ENCODE data around the gene FGD4. TPM values are rescaled to one million over a fixed set of nuclear protein-coding genes. Genes with fewer than 3 reads are reported as not detected.

The FGD4 gene
- total and polyA plus RNA-seq, 7 donors: 7.8 to 19.1 (median 11.3) TPM

- Histone ChIP-seq H3K27me3 (no peaks in the 10 kb centered on the region), H3K36me3 (no peaks in the 10 kb centered on the region), H3K4me1 (peaks cover 0 to 12% (median 7%) of the 10 kb centered on the region in 4 donors), H3K9me3 (no peaks in the 10 kb centered on the region), H3K4me3 (no peak overlapping the region), H3K27ac (peak overlapping the region; percentile 6 to 44 (median 20))
- no peak for TF ChIP-seq POLR2AphosphoS5 (IDR thresholded peaks at IDR 0.05)
- no peak for TF ChIP-seq EP300 (IDR thresholded peaks at IDR 0.05)
- no peak for TF ChIP-seq POLR2A (IDR thresholded peaks at IDR 0.05)
- no peak for TF ChIP-seq CTCF (IDR thresholded peaks at IDR 0.05)
- 49 to 69% methylated on average over 3 of the region's 3 CpGs for WGBS, 2 donors
- DNase-seq: no peak
- intact Hi-C loops (cut with DNase I): no loop called here
Observed at GRCh38 chr12:32541754-32542374, 142.5 kb downstream of the FGD4 start.

- no peak for TF ChIP-seq POLR2AphosphoS5 (IDR thresholded peaks at IDR 0.05)
- TF ChIP-seq POLR2A (IDR thresholded peaks at IDR 0.05): no peak
- TF ChIP-seq CTCF (IDR thresholded peaks at IDR 0.05): no peak
- TF ChIP-seq EP300 (IDR thresholded peaks at IDR 0.05): no peak
- H3K27me3 ChIP-seq: no peaks in the 10 kb centered on the region
- peak overlapping the region; percentile 6 to 44 (median 20) for H3K27ac ChIP-seq
- no peak overlapping the region for H3K4me3 ChIP-seq
- WGBS, 2 donors: 74 to 79% methylated on average over 6 of the region's 6 CpGs
- intact Hi-C loops (cut with DNase I): no loop called here
- H3K9me3 ChIP-seq: no peaks in the 10 kb centered on the region
- H3K4me1 ChIP-seq: peaks cover 0 to 12% (median 7%) of the 10 kb centered on the region in 4 donors
- H3K36me3 ChIP-seq: no peaks in the 10 kb centered on the region
- DNase-seq: no peak
Observed at GRCh38 chr12:32542428-32543229, 143.3 kb downstream of the FGD4 start.

- H3K9me3 ChIP-seq: no peaks in the 10 kb centered on the region
- H3K27ac ChIP-seq: no peak overlapping the region
- no peaks in the 10 kb centered on the region for H3K36me3 ChIP-seq
- no peaks in the 10 kb centered on the region for H3K27me3 ChIP-seq
- intact Hi-C loops (cut with DNase I): no loop called here
- DNase-seq: no peak
- TF ChIP-seq POLR2AphosphoS5 (IDR thresholded peaks at IDR 0.05) (no peak), CTCF (IDR thresholded peaks at IDR 0.05) (no peak), POLR2A (IDR thresholded peaks at IDR 0.05) (no peak), EP300 (IDR thresholded peaks at IDR 0.05) (no peak)
- 72 to 89% methylated on average over 2 of the region's 2 CpGs for WGBS, 2 donors
- peaks cover 0 to 23% (median 17%) of the 10 kb centered on the region in 4 donors for H3K4me1 ChIP-seq
- H3K4me3 ChIP-seq: no peak overlapping the region
Observed at GRCh38 chr12:32544893-32545292, 145.5 kb downstream of the FGD4 start.

- 37 to 45% methylated on average over 3 of the region's 3 CpGs for whole genome bisulfite sequencing, 2 donors
- Histone ChIP-seq H3K9me3 (no peaks in the 10 kb centered on the region), H3K27ac (no peak overlapping the region), H3K36me3 (no peaks in the 10 kb centered on the region), H3K27me3 (no peaks in the 10 kb centered on the region), H3K4me3 (no peak overlapping the region), H3K4me1 (peaks cover 0 to 23% (median 17%) of the 10 kb centered on the region in 4 donors)
- DNase-seq: no peak
- intact Hi-C loops (cut with DNase I): no loop called here
- TF ChIP-seq POLR2A (IDR thresholded peaks at IDR 0.05) (no peak), CTCF (IDR thresholded peaks at IDR 0.05) (no peak), EP300 (IDR thresholded peaks at IDR 0.05) (no peak), POLR2AphosphoS5 (IDR thresholded peaks at IDR 0.05) (no peak)
Observed at GRCh38 chr12:32545413-32545980, 146.1 kb downstream of the FGD4 start.
